Spleen (tissue), 11 donors: Measurements from ENCODE around the gene ATG10. TPM values are rescaled to one million over a fixed set of nuclear protein-coding genes. Genes with fewer than 3 reads are reported as not detected.

Experiments used
- DNase-seq: peaks from one replicate; pipeline ENCODE4 v3.0.0-alpha.2; 2020
- H3K27ac ChIP-seq, 8 donors: fragments of 200-600 bp; sonication (generic) in 7 of 8; 1 replicate in 4 of 8; 2 replicates in 4 of 8; pipeline versions ENCODE4 v1.5.0 to v1.8.0; 2016 to 2021; ENCODE audit warnings: inconsistent platforms in 4 of 8, mild to moderate bottlenecking in 4 of 8, moderate library complexity in 1 of 8
- H3K27me3 ChIP-seq, 7 donors: fragments of 200-600 bp; sonication (generic) in 6 of 7; replicated peaks in 1 of 7; 1 replicate in 4 of 7; 2 replicates in 3 of 7; pipeline versions ENCODE4 v1.5.0 to v1.8.0; 2016 to 2021; ENCODE audit warnings: inconsistent platforms in 3 of 7, mild to moderate bottlenecking in 1 of 7
- H3K36me3 ChIP-seq, 6 donors: fragments of 200-600 bp; sonication (generic) in 5 of 6; 1 replicate in 4 of 6; 2 replicates in 2 of 6; pipeline versions ENCODE4 v1.5.0 to v1.8.0; 2016 to 2021; ENCODE audit warnings: inconsistent platforms in 2 of 6
- H3K4me1 ChIP-seq, 6 donors: fragments of 200-600 bp; sonication (generic) in 5 of 6; 1 replicate in 3 of 6; 2 replicates in 3 of 6; pipeline versions ENCODE4 v1.5.0 to v1.8.0; 2016 to 2021; ENCODE audit warnings: inconsistent platforms in 3 of 6
- H3K4me3 ChIP-seq, 8 donors: fragments of 200-600 bp; sonication (generic) in 7 of 8; 1 replicate in 4 of 8; 2 replicates in 4 of 8; pipeline versions ENCODE4 v1.5.0 to v1.8.0; 2016 to 2021; ENCODE audit warnings: inconsistent platforms in 4 of 8, mild to moderate bottlenecking in 4 of 8, moderate library complexity in 2 of 8
- H3K9me3 ChIP-seq, 8 donors: fragments of 200-600 bp; sonication (generic) in 7 of 8; 1 replicate in 4 of 8; 2 replicates in 4 of 8; pipeline versions ENCODE4 v1.5.0 to v1.8.0; 2016 to 2021; ENCODE audit warnings: inconsistent platforms in 4 of 8
- CTCF ChIP-seq, 11 experiments: fragments of 200-600 bp in 7 of 11; fragments of 450-650 bp in 4 of 11; sonication (generic) in 4 of 11; IDR thresholded peaks in 8 of 11; conservative IDR thresholded peaks in 3 of 11; 1 replicate in 7 of 11; 2 replicates in 4 of 11; pipeline versions ENCODE4 v1.4.0 to v1.8.0; 2016 to 2021; ENCODE audit warnings: antibody characterized with exemption in 11 of 11, inconsistent platforms in 4 of 11, mild to moderate bottlenecking in 1 of 11
- POLR2A ChIP-seq, 3 donors: fragments of 450-650 bp; IDR thresholded peaks; one replicate each; pipeline ENCODE4 v1.5.1; 2017; ENCODE audit warnings: antibody characterized with exemption in 3 of 3, mild to moderate bottlenecking in 1 of 3
- POLR2AphosphoS5 ChIP-seq, 3 donors: sonication (generic); formaldehyde crosslinking; IDR thresholded peaks; one replicate each; pipeline ENCODE4 v1.5.1; 2017; ENCODE audit warnings: antibody characterized with exemption in 3 of 3
- WGBS, 5 donors: extraction: QIAGEN DNeasy Blood & Tissue Kit in 3 of 5; methylation state at CpG; one replicate each; pipeline versions ENCODE4 v1.1.5 to v1.1.7; 2013 to 2018; 5-methylcytosine and 5-hydroxymethylcytosine counted together
- intact Hi-C: fragments of 100-400 bp; cut with DNase I; formaldehyde crosslinking; loops from one replicate; pipeline ENCODE4 v1.15.0; 2023; ENCODE audit warnings: low total_unique reads
- polyA plus RNA-seq, 3 donors: library from polyadenylated mRNA; stranded (reverse); fragments of 200-250 nt; gene quantifications; one replicate each; pipeline ENCODE4 v1.2.1, GENCODE V29; 2013
- total RNA-seq, 7 donors: library from RNA; depleted of rRNA in 3 of 7; stranded (reverse); fragments of >200 nt in 3 of 7; fragmentation: NEBNext Ultra II Directional in 4 of 7; extraction: Animal tissue kit (Norgen Biotek cat#: 25700) in 4 of 7; gene quantifications; one replicate each; pipeline versions ENCODE4 v1.1.0 to v1.2.1, GENCODE V29; 2016 to 2021
- donor health status: healthy with polysubstance abuse.
- donor health status: DM: no; HTN: no; CAD: no; lungs with moderate emphysema.
- donor health status: DM: no; HTN: no; CAD: no.
- donor health status: Bipolar disorder and iron deficiency.
- donor health status: healthy.
- donor health status: DM: no; HTN: no; CAD: no.
- donor health status: DM: yes; HTN: yes; CAD: no.

The ATG10 gene
- total and polyA plus RNA-seq, 10 donors: 1.7 to 9.1 (median 5.0) TPM

GRCh38 chr5:82283893-82284292, 312.1 kb downstream of the ATG10 start:
- H3K27ac ChIP-seq: no peak overlapping the region
- no peaks in the 10 kb centered on the region for H3K36me3 ChIP-seq
- peaks cover 0 to 26% (median 6%) of the 10 kb centered on the region in 6 donors for H3K4me1 ChIP-seq
- no peak for TF ChIP-seq CTCF (IDR thresholded peaks at IDR 0.05 in 8 of 11, conservative IDR thresholded peaks at IDR 0.05 in 3 of 11)
- no peak for TF ChIP-seq POLR2AphosphoS5 (IDR thresholded peaks at IDR 0.05)
- TF ChIP-seq POLR2A (IDR thresholded peaks at IDR 0.05): no peak
- intact Hi-C loops: no loop called here
- no peaks in the 10 kb centered on the region for H3K27me3 ChIP-seq
- H3K4me3 ChIP-seq: no peak overlapping the region
- H3K9me3 ChIP-seq: no peaks in the 10 kb centered on the region
- WGBS, 5 donors: 93 to 98% (median 95%) methylated on average over 2 of the region's 2 CpGs
- no peak for DNase-seq

GRCh38 chr5:82285206-82285605, 313.4 kb downstream of the ATG10 start:
- Histone ChIP-seq H3K36me3 (no peaks in the 10 kb centered on the region), H3K27me3 (no peaks in the 10 kb centered on the region), H3K4me1 (peaks cover 0 to 13% (median 0%) of the 10 kb centered on the region in 6 donors), H3K4me3 (no peak overlapping the region), H3K27ac (no peak overlapping the region), H3K9me3 (no peaks in the 10 kb centered on the region)
- no peak for TF ChIP-seq POLR2AphosphoS5 (IDR thresholded peaks at IDR 0.05)
- TF ChIP-seq POLR2A (IDR thresholded peaks at IDR 0.05): no peak
- TF ChIP-seq CTCF (IDR thresholded peaks at IDR 0.05 in 8 of 11, conservative IDR thresholded peaks at IDR 0.05 in 3 of 11): no peak
- 90 to 99% (median 96%) methylated on average over 6 of the region's 6 CpGs for WGBS, 5 donors
- DNase-seq: no peak
- intact Hi-C loops: no loop called here

GRCh38 chr5:82287625-82288024, 315.8 kb downstream of the ATG10 start:
- DNase-seq: no peak
- Histone ChIP-seq H3K9me3 (no peaks in the 10 kb centered on the region), H3K36me3 (no peaks in the 10 kb centered on the region), H3K27me3 (no peaks in the 10 kb centered on the region), H3K4me3 (no peak overlapping the region), H3K4me1 (no peaks in the 10 kb centered on the region), H3K27ac (no peak overlapping the region)
- WGBS, 5 donors: 84 to 94% (median 89%) methylated on average over 3 of the region's 3 CpGs
- intact Hi-C loops: no loop called here
- no peak for TF ChIP-seq POLR2AphosphoS5 (IDR thresholded peaks at IDR 0.05)
- TF ChIP-seq CTCF (IDR thresholded peaks at IDR 0.05 in 8 of 11, conservative IDR thresholded peaks at IDR 0.05 in 3 of 11): no peak
- TF ChIP-seq POLR2A (IDR thresholded peaks at IDR 0.05): no peak

- 84 to 97% (median 90%) methylated on average over 2 of the region's 2 CpGs for WGBS, 5 donors
- H3K4me1 ChIP-seq: no peaks in the 10 kb centered on the region
- no peak for DNase-seq
- H3K36me3 ChIP-seq: no peaks in the 10 kb centered on the region
- H3K27ac ChIP-seq: no peak overlapping the region
- intact Hi-C loops: no loop called here
- no peak for TF ChIP-seq POLR2AphosphoS5 (IDR thresholded peaks at IDR 0.05)
- TF ChIP-seq CTCF (IDR thresholded peaks at IDR 0.05 in 8 of 11, conservative IDR thresholded peaks at IDR 0.05 in 3 of 11): no peak
- TF ChIP-seq POLR2A (IDR thresholded peaks at IDR 0.05): no peak
- H3K27me3 ChIP-seq: no peaks in the 10 kb centered on the region
- no peak overlapping the region for H3K4me3 ChIP-seq
- H3K9me3 ChIP-seq: no peaks in the 10 kb centered on the region
Observed at GRCh38 chr5:82290005-82290404, 318.2 kb downstream of the ATG10 start.
